GM15510 (cell line): ENCODE measurements around the gene TOPAZ1.

Experiments
- POLR2A ChIP-seq: IDR thresholded peaks from 3 replicates; pipeline ENCODE4 v1.6.1; 2011; ENCODE audit warnings: borderline replicate concordance; ENCODE audit not compliant: insufficient read length; ENCODE audit errors: extremely low read depth

Gene TOPAZ1

DNA sequence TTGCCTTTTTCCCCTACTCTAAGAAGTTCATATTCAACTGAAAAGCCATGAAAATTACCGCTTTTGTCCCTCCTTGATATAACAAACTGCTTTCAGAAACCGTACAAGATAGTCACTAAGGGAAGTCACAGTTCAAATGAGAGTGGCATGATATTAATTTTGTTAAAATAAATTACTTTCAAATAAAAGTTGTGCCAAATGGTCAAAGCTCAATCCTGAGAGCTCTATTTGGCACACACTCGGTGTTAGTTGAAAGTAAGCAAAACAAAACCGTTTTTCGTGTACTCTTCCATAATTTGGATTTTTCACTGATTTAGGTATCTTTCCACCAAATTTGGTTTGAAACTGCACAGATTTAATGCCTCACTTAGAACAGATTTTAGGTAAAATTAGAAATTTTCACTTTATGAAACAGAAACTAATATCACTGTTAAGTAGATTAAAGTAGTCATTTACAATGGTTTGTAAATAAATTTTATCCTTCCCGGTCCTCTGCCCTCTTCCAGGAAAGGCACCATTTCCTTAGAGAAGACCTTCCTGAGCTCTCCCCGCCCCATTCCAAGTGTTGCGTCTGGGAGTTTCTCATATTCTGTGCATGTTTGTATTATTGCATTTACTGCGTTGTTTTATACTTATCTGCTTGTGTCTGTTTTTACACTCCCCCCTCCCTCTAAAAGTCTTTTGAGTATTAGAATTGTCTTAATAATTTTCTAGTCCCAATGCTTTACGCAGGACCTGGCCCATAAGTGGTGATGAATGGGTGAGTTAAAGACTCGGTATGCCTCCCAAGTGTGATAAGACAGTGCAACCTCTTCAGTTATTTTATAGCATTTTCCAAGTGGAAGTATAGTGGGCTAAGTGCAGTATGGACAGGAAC lies 97.7 kb downstream of the TOPAZ1 start:
- no peak for TF ChIP-seq POLR2A

DNA sequence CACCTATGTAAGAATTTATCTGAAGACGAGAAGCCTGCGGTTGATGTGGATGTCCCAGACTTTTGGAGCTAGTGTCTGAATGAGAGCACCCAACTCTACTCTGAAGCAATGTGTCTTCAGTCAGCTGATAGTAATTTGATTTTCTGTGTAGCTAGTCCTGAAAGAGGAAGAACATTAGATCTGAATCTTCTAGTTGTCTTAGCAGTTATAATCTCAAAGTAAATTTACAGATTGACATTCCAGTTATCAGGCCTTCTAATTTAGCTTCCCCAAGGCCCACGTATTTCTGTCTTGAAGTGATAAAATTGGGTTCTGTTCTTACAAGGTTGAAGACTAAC lies 98.3 kb downstream of the TOPAZ1 start:
- no peak for TF ChIP-seq POLR2A

DNA sequence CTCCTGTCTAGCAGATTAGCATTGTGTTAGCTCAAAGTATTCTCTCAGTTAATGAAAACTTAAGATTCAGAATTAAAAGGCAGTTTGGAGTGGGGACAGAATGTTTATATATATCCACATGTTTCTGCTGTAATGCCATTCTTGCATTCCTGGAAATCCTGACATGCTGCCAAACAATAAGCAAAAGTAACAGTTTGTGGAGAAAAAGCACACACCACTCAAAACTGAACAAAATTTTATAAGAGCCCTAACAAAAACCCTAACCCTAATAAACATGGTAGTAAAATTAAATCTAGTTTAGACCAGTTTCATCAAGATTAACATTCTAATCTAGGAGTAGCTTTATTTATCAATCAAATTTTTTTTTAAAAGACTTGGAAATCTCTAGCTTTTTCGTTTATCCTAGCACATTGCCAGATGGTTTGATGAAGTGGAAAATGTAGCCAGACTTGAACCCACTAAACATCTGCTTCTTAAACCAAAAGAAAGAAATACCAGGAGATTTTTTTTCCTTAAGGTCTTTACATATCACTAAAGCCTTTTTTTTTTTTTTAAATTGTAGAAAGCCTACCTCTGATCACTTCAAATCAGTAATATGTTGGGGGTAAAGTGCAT lies 100.6 kb downstream of the TOPAZ1 start:
- no peak for TF ChIP-seq POLR2A

DNA sequence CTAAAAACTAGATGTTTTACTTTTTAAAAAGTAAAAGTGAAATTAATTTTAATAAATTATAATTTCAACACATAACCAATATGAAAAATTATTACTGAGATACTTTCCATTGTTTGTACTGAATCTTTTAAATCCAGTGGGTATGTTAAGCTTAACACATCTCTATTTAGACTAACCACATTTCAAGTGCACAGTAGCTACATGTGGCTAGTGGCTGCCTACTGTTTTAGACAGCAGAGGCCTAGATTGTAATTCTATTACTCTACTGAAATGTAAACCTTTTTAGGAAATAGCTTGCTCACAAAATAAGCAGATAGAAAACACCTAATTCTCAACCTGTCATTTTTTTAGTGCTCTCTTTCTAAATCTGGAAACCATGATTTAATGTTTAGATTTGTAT lies 101.7 kb downstream of the TOPAZ1 start:
- TF ChIP-seq POLR2A, result no peak

DNA sequence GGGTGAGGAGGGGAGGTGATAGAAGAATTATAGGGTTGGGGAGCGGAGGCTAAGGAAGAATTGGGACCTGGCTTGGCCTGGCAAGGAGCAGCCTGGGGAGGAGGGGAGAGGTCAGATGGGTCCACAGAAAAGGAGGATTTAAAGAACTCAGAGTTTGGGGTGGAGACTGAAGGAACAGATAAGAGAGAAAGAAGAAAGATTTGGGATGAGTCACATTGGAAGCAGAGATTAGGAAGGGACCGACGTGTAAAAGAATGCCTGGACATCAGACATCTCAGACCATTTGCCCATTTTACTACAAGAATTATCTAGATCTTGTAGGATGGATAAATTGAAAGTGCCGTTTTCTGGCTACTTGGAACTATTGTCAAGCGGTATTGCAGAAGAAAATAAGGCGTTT lies 107.3 kb downstream of the TOPAZ1 start:
- no peak for TF ChIP-seq POLR2A

DNA sequence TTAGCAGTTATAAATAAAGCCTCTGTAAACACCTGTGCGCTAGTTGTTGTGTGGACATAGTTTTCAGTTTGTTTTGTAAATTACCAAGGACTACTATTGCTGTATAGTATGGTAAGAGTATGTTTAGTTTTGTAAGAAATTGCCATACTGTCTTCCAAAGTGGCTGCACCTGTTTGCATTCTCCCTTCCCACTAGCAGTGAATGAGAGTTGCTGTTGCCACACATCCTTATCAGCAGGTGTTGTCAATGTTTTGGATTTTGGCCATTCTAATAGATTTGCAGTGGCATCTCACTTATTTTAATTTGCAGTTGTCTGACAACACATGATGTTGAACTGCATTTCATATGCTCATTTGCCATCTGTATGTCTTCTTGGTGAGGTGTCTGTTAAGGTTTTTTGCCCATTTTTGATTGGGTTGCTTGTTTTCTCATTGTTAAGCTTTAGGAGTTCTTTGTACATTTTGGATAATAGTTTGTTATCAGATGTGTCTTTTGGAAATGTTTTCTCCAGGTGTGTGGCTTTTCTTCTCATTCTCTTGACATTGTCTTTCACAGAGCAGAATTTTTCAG lies 111.8 kb downstream of the TOPAZ1 start:
- no peak for TF ChIP-seq POLR2A

DNA sequence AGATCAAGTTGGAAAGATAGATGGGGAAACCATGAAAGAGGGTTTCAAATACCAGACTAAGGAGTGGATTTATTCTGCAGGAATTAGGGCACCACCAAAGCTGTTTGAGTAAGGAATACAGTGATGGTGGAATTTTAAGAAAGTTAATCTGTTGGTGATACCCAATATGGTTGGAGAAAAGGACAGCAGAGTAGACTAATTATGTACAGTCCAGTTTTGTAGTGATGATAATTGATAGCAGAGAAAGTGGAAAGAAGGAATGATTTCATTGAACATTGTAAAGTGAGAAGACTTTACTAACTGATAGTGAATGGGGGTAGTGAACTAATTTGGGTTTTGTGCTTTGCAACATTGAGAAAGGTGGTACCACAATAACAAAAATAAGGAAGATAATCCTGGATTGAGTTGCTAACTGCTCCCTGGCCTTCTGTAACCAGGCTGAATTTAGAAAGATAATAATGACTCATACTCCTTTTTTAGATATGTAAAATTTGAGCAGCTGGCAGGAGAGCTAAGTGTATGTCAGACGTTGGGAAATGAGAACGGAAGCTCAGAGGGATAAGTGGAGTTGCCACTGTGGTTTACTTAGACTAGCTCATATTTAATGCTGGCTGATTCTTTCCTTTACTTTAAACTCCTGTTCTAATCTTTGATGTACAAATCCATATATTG lies 113.8 kb downstream of the TOPAZ1 start:
- TF ChIP-seq POLR2A, result no peak

DNA sequence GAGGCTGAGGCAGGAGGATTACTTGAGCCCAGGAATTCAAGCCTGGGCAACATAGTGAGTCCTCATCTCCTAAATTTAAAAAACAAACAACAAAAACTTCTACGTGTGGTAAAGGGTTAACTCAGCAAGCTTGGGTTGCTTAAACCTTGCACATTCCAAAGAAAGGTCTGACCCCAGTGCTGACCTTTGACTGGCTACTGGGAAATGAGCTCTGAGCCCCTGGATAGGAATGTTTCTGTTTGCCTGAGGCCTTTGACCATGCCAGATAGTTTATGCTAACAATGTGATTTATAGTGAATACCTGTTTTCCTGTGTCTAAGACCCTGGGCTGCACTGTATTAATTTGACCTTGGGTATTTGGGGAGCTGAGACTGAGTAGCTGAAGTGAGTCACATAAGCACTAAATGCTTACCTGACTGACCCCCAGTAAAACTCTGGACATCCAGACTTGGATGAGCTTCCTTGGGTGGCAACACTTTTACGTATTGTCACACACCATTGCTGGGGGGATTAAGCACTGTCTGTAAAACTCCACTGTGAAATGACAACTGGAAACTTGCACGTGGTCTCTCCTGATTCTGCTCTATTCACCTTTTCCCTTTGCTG lies 117.6 kb downstream of the TOPAZ1 start:
- TF ChIP-seq POLR2A, result no peak

DNA sequence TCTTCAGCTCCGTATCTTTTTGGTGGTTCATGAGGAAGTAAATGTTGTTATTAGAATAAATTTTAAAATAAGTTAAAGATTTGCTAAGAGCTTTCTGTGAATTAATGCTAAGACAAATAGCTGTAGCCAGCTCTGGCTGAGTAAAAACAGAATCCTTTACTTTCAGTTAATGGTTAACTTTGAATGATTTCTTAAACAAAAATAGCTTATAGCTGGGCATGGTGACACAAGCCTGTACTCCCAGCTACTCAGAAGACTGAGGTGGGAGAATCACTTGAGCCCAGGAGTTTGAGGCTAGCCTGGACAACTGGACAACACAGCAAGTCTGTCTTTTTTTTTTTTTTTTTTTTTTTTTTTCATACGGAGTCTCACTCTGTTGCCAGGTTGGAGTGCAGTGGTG lies 121.9 kb downstream of the TOPAZ1 start:
- TF ChIP-seq POLR2A, result no peak

DNA sequence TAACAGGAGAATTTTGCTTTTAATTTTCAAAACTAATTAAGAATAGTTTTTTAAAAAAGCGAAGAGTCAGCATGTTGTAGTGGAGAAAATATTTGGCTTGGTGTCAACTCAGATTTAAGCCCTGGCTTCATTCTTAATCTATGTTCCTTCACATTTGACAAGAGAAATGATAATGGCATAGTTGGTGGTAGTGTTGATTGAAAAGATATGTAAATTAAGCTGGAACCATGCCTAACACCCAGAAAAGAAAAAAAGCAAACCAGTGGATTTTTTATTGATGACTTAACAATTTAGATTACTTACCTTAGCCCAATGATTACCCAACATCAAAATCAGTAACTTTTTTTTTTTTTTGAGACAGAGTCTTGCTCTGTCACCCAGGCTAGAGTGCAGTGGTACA lies 124.3 kb downstream of the TOPAZ1 start:
- TF ChIP-seq POLR2A, result no peak

DNA sequence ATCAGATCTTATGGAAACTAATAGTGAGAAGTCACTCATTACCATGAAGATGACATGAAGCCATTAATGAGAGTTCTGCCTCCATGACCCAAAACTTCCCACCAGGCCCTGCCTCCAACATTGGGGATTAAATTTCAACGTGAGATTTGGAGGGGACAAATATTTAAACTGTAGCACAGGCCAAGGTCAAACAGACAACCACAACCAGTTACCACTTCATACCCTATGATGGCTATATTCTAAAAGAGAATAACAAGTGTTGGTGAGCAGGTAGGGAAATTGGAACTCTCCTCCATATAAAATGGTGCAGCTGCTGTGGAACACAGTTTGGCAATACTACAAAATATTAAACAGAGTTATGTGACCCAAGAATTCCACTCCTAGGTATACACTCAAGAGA lies 133.8 kb downstream of the TOPAZ1 start:
- TF ChIP-seq POLR2A, result no peak
